AG09309 (cell line): ENCODE results near the gene NAA35.

Experiments
- DNase-seq: peaks from one replicate; pipeline ENCODE4 v3.0.0-alpha.2; 2010; ENCODE audit warnings: low read depth
- H3K4me3 ChIP-seq: 2 replicates; pipeline ENCODE4 v1.5.1; 2011; ENCODE audit warnings: mild to moderate bottlenecking, low read depth, low read length, moderate library complexity; ENCODE audit not compliant: control insufficient read depth
- CTCF ChIP-seq: IDR thresholded peaks from 2 replicates; pipeline ENCODE4 v1.5.1; 2011; ENCODE audit warnings: mild to moderate bottlenecking, low read depth, low read length, inconsistent platforms; ENCODE audit not compliant: insufficient read depth, control insufficient read depth; ENCODE audit errors: missing control alignments

Gene NAA35

DNA sequence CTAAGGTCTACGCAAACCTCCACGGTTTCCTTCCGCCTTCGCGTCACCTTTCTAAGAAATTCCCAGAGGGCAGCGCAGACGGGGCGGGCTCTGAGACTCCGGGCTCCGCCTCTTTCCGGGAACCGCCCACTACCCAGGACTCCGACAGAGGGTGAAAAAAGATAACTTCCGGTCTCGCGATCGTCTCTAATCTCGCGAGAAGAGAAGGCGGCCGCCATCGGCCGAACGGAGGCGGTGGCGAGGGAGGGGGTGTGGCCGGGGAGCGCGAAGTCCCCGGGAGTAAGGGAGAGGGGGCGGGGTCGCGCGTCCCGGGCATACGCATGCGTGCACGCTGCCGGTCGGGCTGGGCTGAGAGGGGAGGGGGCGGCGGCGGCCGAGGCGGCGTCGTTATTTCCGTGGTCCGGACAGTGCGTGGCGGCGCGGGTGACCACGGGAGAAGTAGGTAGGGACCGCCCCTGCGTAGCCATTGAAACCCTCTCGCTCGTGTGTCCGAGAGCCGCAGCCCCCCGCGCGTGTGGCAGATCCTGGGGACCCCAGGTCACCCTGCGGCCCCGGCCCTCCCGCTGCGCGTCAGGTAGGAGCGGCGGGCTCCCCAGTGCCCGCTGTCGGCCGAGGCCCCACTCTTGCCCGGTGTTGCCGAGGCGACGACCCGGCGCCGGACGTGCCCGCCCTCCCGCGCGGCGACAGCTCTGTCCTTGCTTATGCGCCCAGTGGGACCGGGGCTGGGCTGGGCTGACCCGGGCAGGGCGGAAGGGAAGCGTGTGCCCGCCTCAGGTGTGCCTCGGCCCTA is at the start of gene NAA35:
Gene NAA35 (plus strand): TSS at position 315 of the 790 bp plus-strand sequence. CDS start 1,014 bp downstream, outside the sequence.
- no peak for TF ChIP-seq CTCF
- DNase-seq = peak; percentile 88
- peak within 1 kb of the TSS; percentile 92 for H3K4me3 ChIP-seq

DNA sequence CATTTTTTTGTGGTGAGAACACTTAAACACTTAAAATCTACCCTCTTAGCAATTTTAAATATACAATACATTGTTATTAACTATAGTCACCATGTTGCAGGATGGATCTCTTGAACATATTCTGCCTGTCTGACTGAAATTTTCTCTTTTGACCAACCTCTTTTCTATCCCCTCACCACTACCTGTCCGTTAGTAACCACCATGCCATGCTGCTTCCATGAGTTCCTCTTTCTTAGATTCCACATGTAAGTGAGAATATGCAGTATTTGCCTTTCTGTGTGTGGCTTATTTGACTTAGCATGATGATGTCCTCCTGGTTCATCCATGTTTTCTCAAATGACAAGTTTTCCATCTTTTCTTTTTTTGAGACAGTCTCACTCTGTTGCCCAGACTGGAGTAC is 48.5 kb upstream of the NAA35 start:
- DNase-seq = no peak
- TF ChIP-seq CTCF = no peak
- H3K4me3 ChIP-seq = no peak overlapping the region

DNA sequence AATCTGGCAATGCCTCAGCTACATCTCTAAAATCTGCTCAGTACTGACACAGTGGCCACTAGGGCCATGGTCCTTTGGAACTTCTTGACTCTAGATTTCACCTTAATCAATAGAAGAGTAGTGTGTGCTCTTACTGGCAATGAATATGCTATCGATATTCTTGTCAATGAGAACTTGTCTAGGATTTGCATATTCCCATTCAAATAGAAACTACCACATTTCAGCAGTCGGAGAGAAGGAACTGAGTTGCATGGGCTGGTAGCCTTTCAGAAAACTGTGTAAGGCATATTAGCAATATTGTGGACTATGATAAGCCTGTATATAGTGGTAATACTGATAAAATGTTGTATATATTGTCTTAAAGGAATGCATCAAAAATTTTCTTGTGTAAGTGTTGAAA is 45.3 kb upstream of the NAA35 start:
- no peak overlapping the region for H3K4me3 ChIP-seq
- TF ChIP-seq CTCF = no peak
- DNase-seq = no peak

- DNase-seq = no peak
- no peak for TF ChIP-seq CTCF
- no peak overlapping the region for H3K4me3 ChIP-seq
These were observed 43.1 kb upstream of the NAA35 start for GRCh38 chr9:85897848-85898247.

DNA sequence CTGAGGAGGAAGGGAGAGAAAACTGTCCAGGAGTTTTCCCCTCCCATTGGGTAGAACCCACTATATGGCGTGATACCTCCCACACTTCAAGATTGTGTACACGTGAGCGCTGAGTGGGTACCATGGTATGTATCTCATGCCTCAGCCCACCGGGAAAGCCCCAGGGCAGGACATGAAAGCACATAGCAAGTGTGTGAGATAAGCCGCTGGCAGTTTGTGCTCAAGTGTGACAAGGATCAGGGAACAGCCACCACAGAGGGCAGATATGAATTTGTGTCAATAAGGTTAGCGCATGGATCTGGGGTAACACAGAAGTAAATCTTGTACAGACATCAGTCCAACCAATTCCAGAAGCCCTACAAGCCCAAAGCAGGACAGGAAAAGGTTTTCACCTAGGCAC is 42.6 kb upstream of the NAA35 start:
- no peak for DNase-seq
- TF ChIP-seq CTCF = no peak
- no peak overlapping the region for H3K4me3 ChIP-seq

DNA sequence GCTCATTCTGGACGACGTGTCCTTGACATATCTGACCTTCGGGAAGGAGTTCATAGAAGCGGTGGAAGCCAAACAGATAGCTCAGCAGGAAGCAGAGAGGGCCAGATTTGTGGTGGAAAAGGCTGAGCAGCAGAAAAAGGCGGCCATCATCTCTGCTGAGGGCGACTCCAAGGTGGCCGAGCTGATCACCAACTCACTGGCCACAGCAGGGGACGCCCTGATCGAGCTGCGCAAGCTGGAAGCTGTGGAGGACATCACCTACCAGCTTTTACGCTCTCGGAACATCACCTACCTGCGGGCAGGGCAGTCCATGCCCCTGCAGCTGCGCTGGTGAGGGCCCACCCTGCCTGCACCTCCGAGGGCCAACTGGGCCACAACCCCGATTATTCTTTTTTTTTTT is 41.6 kb upstream of the NAA35 start:
- no peak overlapping the region for H3K4me3 ChIP-seq
- DNase-seq = no peak
- no peak for TF ChIP-seq CTCF

- no peak overlapping the region for H3K4me3 ChIP-seq
These were observed 40.3 kb upstream of the NAA35 start for GRCh38 chr9:85900504-85901201.

More at GRCh38 chr9:85900504-85901201, 40.3 kb upstream of the NAA35 start:
- DNase-seq = no peak
- peak; percentile 78 for TF ChIP-seq CTCF
